ENCODE data around the gene GAS7.
"Not testable (repeated sequence)": the region's sequence is repeated elsewhere in the genome, so short reads cannot be mapped to it uniquely, and the experiment has no call there.

Gene GAS7

GRCh38 chr17:10018461-10018891, 179.9 kb downstream of the GAS7 start:
- no peak for DNase-seq

- DNase-seq = not testable (repeated sequence)
These were observed 181.3 kb downstream of the GAS7 start for GRCh38 chr17:10016958-10017570.

- no peak for DNase-seq
These were observed 184.9 kb downstream of the GAS7 start for GRCh38 chr17:10013365-10014112.

GRCh38 chr17:10010752-10011151, 187.7 kb downstream of the GAS7 start:
- DNase-seq = no peak

GRCh38 chr17:10003705-10004104, 194.7 kb downstream of the GAS7 start:
- no peak for DNase-seq

- not testable (repeated sequence) for DNase-seq
These were observed 195.6 kb downstream of the GAS7 start for GRCh38 chr17:10002567-10003360.

GRCh38 chr17:10001306-10001873, 197.0 kb downstream of the GAS7 start:
- DNase-seq = no peak

GRCh38 chr17:9999919-10000695, 198.3 kb downstream of the GAS7 start:
- no peak for DNase-seq

GRCh38 chr17:9998060-9998459, 200.3 kb downstream of the GAS7 start:
- no peak for DNase-seq

- no peak for DNase-seq
These were observed 203.6 kb downstream of the GAS7 start for GRCh38 chr17:9994761-9995160.

GRCh38 chr17:9991796-9992195, 206.6 kb downstream of the GAS7 start:
- DNase-seq = no peak

GRCh38 chr17:9991351-9991750, 207.1 kb downstream of the GAS7 start:
- DNase-seq = no peak

GRCh38 chr17:9987779-9988585, 210.4 kb downstream of the GAS7 start:
- DNase-seq = peak; percentile 36

GRCh38 chr17:9986754-9987382, 211.5 kb downstream of the GAS7 start:
- no peak for DNase-seq

GRCh38 chr17:9985646-9986045, 212.8 kb downstream of the GAS7 start:
- DNase-seq = no peak

- no peak for DNase-seq
These were observed 213.6 kb downstream of the GAS7 start for GRCh38 chr17:9984768-9985167.

GRCh38 chr17:9982159-9982558, 216.2 kb downstream of the GAS7 start:
- no peak for DNase-seq

- no peak for DNase-seq
These were observed 217.0 kb downstream of the GAS7 start for GRCh38 chr17:9981344-9981915.

- no peak for DNase-seq
These were observed 218.9 kb downstream of the GAS7 start for GRCh38 chr17:9979463-9979995.

- DNase-seq = no peak
These were observed 221.2 kb downstream of the GAS7 start for GRCh38 chr17:9977180-9977575.

Measured in fibroblast of skin of back (primary cell).